ENCODE data around the gene TSPAN33. TPM values are rescaled to one million over a fixed set of nuclear protein-coding genes. Genes with fewer than 3 reads are reported as not detected.

TSPAN33 gene
- total RNA-seq, 1 donor from 2014 or later, result 6.4 TPM

DNA sequence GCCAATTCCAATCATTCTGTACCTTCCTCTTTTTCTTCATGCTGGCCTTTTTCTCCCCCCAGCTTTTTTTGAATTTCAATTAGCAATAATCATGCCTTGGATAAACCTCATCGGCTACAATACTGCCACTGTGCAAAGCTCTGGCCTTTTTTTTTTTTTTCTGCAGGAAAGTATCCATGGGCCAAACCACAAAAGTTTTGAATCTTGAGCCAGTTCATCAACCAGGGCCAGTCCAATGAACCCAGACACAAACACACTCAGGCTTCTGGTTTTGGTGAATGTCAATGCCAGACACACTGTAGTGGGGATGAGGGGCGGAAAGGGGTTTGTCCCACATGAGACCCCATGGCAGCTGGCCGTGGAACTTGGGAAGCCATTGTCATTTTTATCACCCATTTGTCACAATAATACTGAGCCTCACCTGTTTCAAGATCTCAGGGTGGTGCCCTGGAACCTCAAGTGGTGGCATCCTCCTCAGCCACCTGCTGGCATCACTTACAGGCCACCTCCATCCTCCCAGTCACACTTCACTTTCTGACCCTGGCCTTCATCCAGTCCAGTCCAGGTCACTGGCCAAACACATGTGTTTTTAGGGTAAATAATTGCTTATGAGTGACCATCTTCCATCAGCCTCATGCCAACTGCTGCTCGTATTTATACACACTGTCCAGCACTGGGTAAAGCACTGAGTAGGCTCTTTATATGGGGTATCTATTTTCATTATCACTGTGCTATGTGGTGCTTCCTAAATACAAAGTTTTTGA is 40.8 kb upstream of the TSPAN33 start:
- H3K36me3 Mint-ChIP-seq, result no peaks in the 10 kb centered on the region
- H3K9me3 Mint-ChIP-seq, result no peaks in the 10 kb centered on the region
- no peak for DNase-seq (ENCODE audit: low spot score in 2 of 2, unreplicated experiment in 2 of 2)
- H3K4me1 Mint-ChIP-seq, result no peaks in the 10 kb centered on the region
- no peak overlapping the region for H3K27ac Mint-ChIP-seq
- H3K4me3 Mint-ChIP-seq, result no peak overlapping the region
- TF ChIP-seq, protein P1, sequence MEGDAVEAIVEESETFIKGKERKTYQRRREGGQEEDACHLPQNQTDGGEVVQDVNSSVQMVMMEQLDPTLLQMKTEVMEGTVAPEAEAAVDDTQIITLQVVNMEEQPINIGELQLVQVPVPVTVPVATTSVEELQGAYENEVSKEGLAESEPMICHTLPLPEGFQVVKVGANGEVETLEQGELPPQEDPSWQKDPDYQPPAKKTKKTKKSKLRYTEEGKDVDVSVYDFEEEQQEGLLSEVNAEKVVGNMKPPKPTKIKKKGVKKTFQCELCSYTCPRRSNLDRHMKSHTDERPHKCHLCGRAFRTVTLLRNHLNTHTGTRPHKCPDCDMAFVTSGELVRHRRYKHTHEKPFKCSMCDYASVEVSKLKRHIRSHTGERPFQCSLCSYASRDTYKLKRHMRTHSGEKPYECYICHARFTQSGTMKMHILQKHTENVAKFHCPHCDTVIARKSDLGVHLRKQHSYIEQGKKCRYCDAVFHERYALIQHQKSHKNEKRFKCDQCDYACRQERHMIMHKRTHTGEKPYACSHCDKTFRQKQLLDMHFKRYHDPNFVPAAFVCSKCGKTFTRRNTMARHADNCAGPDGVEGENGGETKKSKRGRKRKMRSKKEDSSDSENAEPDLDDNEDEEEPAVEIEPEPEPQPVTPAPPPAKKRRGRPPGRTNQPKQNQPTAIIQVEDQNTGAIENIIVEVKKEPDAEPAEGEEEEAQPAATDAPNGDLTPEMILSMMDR (IDR thresholded peaks at IDR 0.05; ENCODE audit: unreplicated experiment), result no peak
- peaks cover under 1% of the 10 kb centered on the region for H3K27me3 Mint-ChIP-seq (ENCODE audit: low read depth)

DNA sequence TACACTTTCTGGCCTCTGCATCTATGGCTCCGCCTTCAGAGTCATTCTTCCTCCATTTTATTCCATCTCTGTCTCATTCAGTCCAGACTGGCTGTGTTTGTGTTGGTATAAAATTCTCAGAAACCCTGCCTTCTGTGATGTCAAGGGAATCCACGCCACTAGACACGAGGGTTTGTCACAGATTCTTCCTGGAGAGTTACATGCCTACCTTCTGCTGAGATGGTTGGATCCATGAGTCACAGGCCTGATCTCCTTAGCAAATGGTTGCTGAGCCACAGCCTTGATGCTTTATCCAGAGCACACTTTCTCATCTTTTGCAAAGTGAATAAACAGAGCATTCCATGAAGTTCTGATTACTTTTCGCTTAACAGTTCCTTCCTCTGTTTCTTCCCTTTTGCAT is 35.9 kb upstream of the TSPAN33 start:
- H3K4me3 Mint-ChIP-seq, result no peak overlapping the region
- no peaks in the 10 kb centered on the region for H3K27me3 Mint-ChIP-seq (ENCODE audit: low read depth)
- DNase-seq (ENCODE audit: low spot score in 2 of 2, unreplicated experiment in 2 of 2), result no peak
- peaks cover 4% of the 10 kb centered on the region for H3K4me1 Mint-ChIP-seq
- H3K36me3 Mint-ChIP-seq, result no peaks in the 10 kb centered on the region
- no peaks in the 10 kb centered on the region for H3K9me3 Mint-ChIP-seq
- TF ChIP-seq, protein P1 (IDR thresholded peaks at IDR 0.05; ENCODE audit: unreplicated experiment), result no peak
- no peak overlapping the region for H3K27ac Mint-ChIP-seq

DNA sequence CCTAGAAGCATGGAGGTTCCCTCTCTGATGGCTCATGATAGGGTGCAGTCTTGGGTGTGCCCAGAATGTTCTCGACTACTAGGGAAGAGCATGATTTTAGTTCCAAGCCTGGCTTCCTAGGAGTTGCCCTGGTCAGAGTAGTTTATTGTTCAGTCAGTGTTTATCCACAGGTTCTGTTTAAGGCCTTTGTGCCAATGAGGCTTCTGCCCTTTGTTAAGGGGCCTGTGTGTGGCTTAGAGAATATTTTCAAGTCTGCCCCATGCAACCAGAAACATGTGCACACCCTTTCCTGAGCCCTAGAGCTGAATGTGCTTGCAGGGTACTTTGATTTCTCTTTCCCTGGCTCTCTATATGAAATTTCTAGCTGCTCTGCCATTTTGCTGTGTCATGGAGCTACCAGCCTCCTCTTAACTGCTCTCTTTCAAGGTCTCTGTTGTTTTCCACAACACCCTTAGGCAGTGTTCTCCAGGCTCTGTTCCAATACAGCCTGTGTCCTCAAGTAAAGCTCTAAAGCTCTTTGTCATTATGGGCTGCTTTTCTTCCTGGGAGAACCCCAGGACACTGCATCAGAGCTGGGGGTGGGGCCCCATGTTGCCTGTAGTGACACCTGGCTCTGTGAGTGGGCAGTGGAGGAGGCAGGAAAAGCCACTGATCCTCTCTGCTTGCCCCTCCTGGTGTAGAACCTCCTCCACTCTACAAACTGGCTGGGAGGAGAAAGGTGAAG is 34.1 kb upstream of the TSPAN33 start:
- Mint-ChIP-seq H3K27ac (peak overlapping the region; percentile 63), H3K9me3 (peaks cover 4% of the 10 kb centered on the region)
- TF ChIP-seq, protein P1 (IDR thresholded peaks at IDR 0.05; ENCODE audit: unreplicated experiment), result no peak

DNA sequence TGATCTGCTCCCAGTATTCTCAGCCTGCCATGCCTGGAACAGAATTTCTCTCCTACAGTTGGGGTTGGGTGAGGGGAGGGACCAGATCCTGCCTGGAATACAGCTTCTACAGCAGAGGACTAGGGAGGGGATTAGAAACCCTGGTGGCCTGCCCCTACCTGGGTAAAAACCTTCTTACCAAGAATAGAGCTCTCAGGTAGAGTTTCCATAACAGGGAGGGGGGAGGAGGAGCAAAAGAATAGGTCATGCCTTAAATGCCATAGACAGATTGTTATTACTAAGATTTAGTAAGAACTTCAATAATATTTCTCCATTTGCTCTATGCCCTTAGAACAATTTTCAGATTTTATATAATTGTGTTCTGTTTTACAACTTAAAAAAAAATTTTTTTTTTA is 33.5 kb upstream of the TSPAN33 start:
- peak overlapping the region; percentile 63 for H3K27ac Mint-ChIP-seq
- no peak overlapping the region for H3K4me3 Mint-ChIP-seq

More for the DNA sequence above, 34.1 kb upstream of the TSPAN33 start:
- Mint-ChIP-seq H3K27me3 (ENCODE audit: low read depth) (peaks cover 2% of the 10 kb centered on the region), H3K4me1 (peaks cover 4% of the 10 kb centered on the region), H3K36me3 (no peaks in the 10 kb centered on the region), H3K4me3 (no peak overlapping the region)
- DNase-seq (ENCODE audit: low spot score in 2 of 2, unreplicated experiment in 2 of 2), result no peak

DNA sequence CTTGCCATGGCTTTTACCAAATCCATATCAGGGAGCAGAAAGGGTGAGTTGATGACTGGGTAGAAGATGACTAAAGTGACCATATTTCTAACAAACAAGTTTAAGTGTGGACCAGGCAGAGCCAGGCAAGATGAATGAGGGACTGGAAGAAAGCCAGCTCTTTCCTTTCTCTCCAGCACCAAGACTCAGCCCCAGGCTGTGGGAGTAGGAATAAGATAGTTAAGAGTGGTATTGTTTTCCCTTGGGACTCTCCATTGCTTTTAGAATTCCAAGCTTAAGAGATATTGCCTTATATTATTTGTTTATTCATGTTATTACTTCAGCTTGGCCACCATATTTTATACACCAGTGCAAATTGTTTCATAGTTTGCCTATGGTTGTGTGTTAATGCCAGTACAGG is 28.8 kb upstream of the TSPAN33 start:
- peaks cover under 1% of the 10 kb centered on the region for H3K36me3 Mint-ChIP-seq
- H3K27me3 Mint-ChIP-seq (ENCODE audit: low read depth), result peaks cover 6% of the 10 kb centered on the region
- H3K9me3 Mint-ChIP-seq, result peaks cover 22% of the 10 kb centered on the region
- no peak overlapping the region for H3K4me3 Mint-ChIP-seq
- H3K27ac Mint-ChIP-seq, result no peak overlapping the region
- TF ChIP-seq, protein P1 (IDR thresholded peaks at IDR 0.05; ENCODE audit: unreplicated experiment), result no peak
- H3K4me1 Mint-ChIP-seq, result peaks cover 3% of the 10 kb centered on the region
- no peak for DNase-seq (ENCODE audit: low spot score in 2 of 2, unreplicated experiment in 2 of 2)

More for the DNA sequence above, 33.5 kb upstream of the TSPAN33 start:
- Mint-ChIP-seq H3K27me3 (ENCODE audit: low read depth) (peaks cover 4% of the 10 kb centered on the region), H3K4me1 (peaks cover 4% of the 10 kb centered on the region), H3K36me3 (no peaks in the 10 kb centered on the region), H3K9me3 (peaks cover 6% of the 10 kb centered on the region)
- DNase-seq (ENCODE audit: low spot score in 2 of 2, unreplicated experiment in 2 of 2), result no peak
- TF ChIP-seq, protein P1 (IDR thresholded peaks at IDR 0.05; ENCODE audit: unreplicated experiment), result no peak
